Neuronal stem cell (in vitro differentiated cells): ENCODE data around the gene LONRF3.

Experiments
- DNase-seq: peaks from one replicate; pipeline ENCODE4 v3.0.0-alpha.2; 2013; ENCODE audit warnings: low spot score
- H2AFZ ChIP-seq: one replicate; pipeline ENCODE4 v1.6.1; 2013; ENCODE audit warnings: mild to moderate bottlenecking, low read length, inconsistent platforms
- H2AK5ac ChIP-seq: 2 replicates; pipeline ENCODE4 v1.6.1; 2013; ENCODE audit warnings: low read depth, mild to moderate bottlenecking, inconsistent platforms, low read length, moderate library complexity, mixed read lengths
- H2BK120ac ChIP-seq: 2 replicates; pipeline ENCODE4 v1.6.1; 2013; ENCODE audit warnings: low read depth, mild to moderate bottlenecking, inconsistent platforms, low read length, moderate library complexity, mixed read lengths
- H2BK12ac ChIP-seq: one replicate; pipeline ENCODE4 v1.6.1; 2013; ENCODE audit warnings: low read length, inconsistent platforms
- H2BK15ac ChIP-seq: 2 replicates; pipeline ENCODE4 v1.6.1; 2013; ENCODE audit warnings: mild to moderate bottlenecking, low read length, inconsistent platforms, mixed read lengths
- H2BK5ac ChIP-seq: one replicate; pipeline ENCODE4 v1.6.1; 2013; ENCODE audit warnings: inconsistent platforms, mild to moderate bottlenecking, low read length, moderate library complexity
- H3K14ac ChIP-seq: one replicate; pipeline ENCODE4 v1.6.1; 2013; ENCODE audit warnings: low read length, inconsistent platforms
- H3K18ac ChIP-seq: 2 replicates; pipeline ENCODE4 v1.6.1; 2013; ENCODE audit warnings: low read length, inconsistent platforms
- H3K23ac ChIP-seq: 2 replicates; pipeline ENCODE4 v1.6.1; 2013; ENCODE audit warnings: low read depth, mild to moderate bottlenecking, mixed read lengths, low read length, inconsistent platforms; ENCODE audit not compliant: poor library complexity
- H3K27ac ChIP-seq: replicated peaks from 3 replicates; pipeline ENCODE4 v1.5.1; 2013; ENCODE audit warnings: low read length, inconsistent platforms
- H3K27me3 ChIP-seq, 3 experiments: 2 replicates each; pipeline ENCODE4 v1.6.1; 2013; ENCODE audit warnings: low read length in 3 of 3, mild to moderate bottlenecking in 2 of 3, inconsistent platforms in 1 of 3, low read depth in 1 of 3, mixed read lengths in 1 of 3, moderate library complexity in 1 of 3; ENCODE audit not compliant: control insufficient read depth in 3 of 3, insufficient read depth in 3 of 3
- H3K36me3 ChIP-seq, 2 donors: replicated peaks in 1 of 2; 2 replicates each; pipeline ENCODE4 v1.6.1; 2013; ENCODE audit warnings: low read length in 2 of 2; ENCODE audit not compliant: control insufficient read depth in 2 of 2, insufficient read depth in 2 of 2
- H3K4ac ChIP-seq: 2 replicates; pipeline ENCODE4 v1.6.1; 2013; ENCODE audit warnings: inconsistent platforms, mild to moderate bottlenecking, low read length, moderate library complexity
- H3K4me1 ChIP-seq, 2 donors: 1 replicate in 1 of 2; 2 replicates in 1 of 2; pipeline ENCODE4 v1.6.1; 2013; ENCODE audit warnings: low read length in 2 of 2, low read depth in 1 of 2; ENCODE audit not compliant: control insufficient read depth in 2 of 2, insufficient read depth in 1 of 2
- H3K4me2 ChIP-seq: one replicate; pipeline ENCODE4 v1.6.1; 2013; ENCODE audit warnings: mild to moderate bottlenecking, low read length, inconsistent platforms; ENCODE audit not compliant: insufficient read depth, poor library complexity, severe bottlenecking
- H3K4me3 ChIP-seq, 2 donors: 2 replicates each; pipeline ENCODE4 v1.5.1; 2013; ENCODE audit warnings: low read length in 2 of 2, mild to moderate bottlenecking in 2 of 2, inconsistent platforms in 1 of 2, moderate library complexity in 1 of 2
- H3K79me1 ChIP-seq: one replicate; pipeline ENCODE4 v1.6.1; 2013; ENCODE audit warnings: low read depth, mild to moderate bottlenecking, inconsistent platforms, low read length, moderate library complexity
- H3K9ac ChIP-seq: one replicate; pipeline ENCODE4 v1.6.1; 2013; ENCODE audit warnings: mild to moderate bottlenecking, low read depth, low read length, inconsistent platforms; ENCODE audit not compliant: poor library complexity
- H3K9me3 ChIP-seq, 2 donors: replicated peaks in 1 of 2; 2 replicates each; pipeline versions ENCODE3 to v1.6.1; 2013; ENCODE audit warnings: low read length in 2 of 2, mild to moderate bottlenecking in 2 of 2, inconsistent platforms in 1 of 2, low read depth in 1 of 2, mixed read lengths in 1 of 2, moderate library complexity in 1 of 2; ENCODE audit not compliant: control insufficient read depth in 2 of 2, insufficient read depth in 1 of 2
- H4K8ac ChIP-seq: one replicate; pipeline ENCODE4 v1.6.1; 2013; ENCODE audit warnings: low read depth, mild to moderate bottlenecking, inconsistent platforms, low read length, moderate library complexity
- H4K91ac ChIP-seq: one replicate; pipeline ENCODE4 v1.6.1; 2013; ENCODE audit warnings: low read length, low read depth, mild to moderate bottlenecking, inconsistent platforms; ENCODE audit not compliant: poor library complexity
- WGBS, 2 donors: extraction: QIAGEN DNeasy Blood & Tissue Kit; methylation state at CpG; one replicate each; pipeline ENCODE4 v1.1.7; 2013; ENCODE audit warnings: missing lambda C conversion rate in 2 of 2, mixed read lengths in 1 of 2; ENCODE audit not compliant: insufficient read length in 2 of 2, insufficient replicate concordance in 1 of 2; ENCODE audit errors: extremely low coverage in 2 of 2; 5-methylcytosine and 5-hydroxymethylcytosine counted together

Gene LONRF3

GRCh38 chrX:118971552-118971951, 2.9 kb upstream of the LONRF3 start:
- H3K4me1 ChIP-seq = no peaks in the 10 kb centered on the region
- no peaks in the 10 kb centered on the region for H3K36me3 ChIP-seq
- no peak overlapping the region for H2BK120ac ChIP-seq
- H2AK5ac ChIP-seq = no peak overlapping the region
- H3K27ac ChIP-seq = no peak overlapping the region
- H3K18ac ChIP-seq = no peak overlapping the region
- H2BK15ac ChIP-seq = no peak overlapping the region
- WGBS, 2 donors = no CpG with 5 or more reads among the region's 3 CpGs
- H3K9me3 ChIP-seq = no peaks in the 10 kb centered on the region
- peaks cover 2 to 72% (median 58%) of the 10 kb centered on the region in 3 experiments for H3K27me3 ChIP-seq
- H3K23ac ChIP-seq = no peak overlapping the region
- no peak overlapping the region for H4K8ac ChIP-seq
- DNase-seq = no peak
- H4K91ac ChIP-seq = no peak overlapping the region
- H2BK12ac ChIP-seq = no peak overlapping the region
- no peak overlapping the region for H2AFZ ChIP-seq
- no peak overlapping the region for H3K9ac ChIP-seq
- no peak overlapping the region for H3K4ac ChIP-seq
- no peak overlapping the region for H3K4me3 ChIP-seq
- no peaks in the 10 kb centered on the region for H3K79me1 ChIP-seq
- no peak overlapping the region for H3K4me2 ChIP-seq
- no peak overlapping the region for H3K14ac ChIP-seq
- no peak overlapping the region for H2BK5ac ChIP-seq

- no peak for DNase-seq
- no peaks in the 10 kb centered on the region for H3K4me1 ChIP-seq
- no CpG with 5 or more reads among the region's 43 CpGs for WGBS, 2 donors
- no peak overlapping the region for H2BK15ac ChIP-seq
- H2AK5ac ChIP-seq = no peak overlapping the region
- no peak overlapping the region for H2BK120ac ChIP-seq
- H3K9ac ChIP-seq = peak overlapping the region; percentile 21
- no peaks in the 10 kb centered on the region for H3K9me3 ChIP-seq
- H2BK5ac ChIP-seq = no peak overlapping the region
- no peak overlapping the region for H3K14ac ChIP-seq
- no peak overlapping the region for H3K18ac ChIP-seq
- no peaks in the 10 kb centered on the region for H3K36me3 ChIP-seq
- no peak overlapping the region for H3K23ac ChIP-seq
- no peak overlapping the region for H2BK12ac ChIP-seq
- H3K4me3 ChIP-seq = no peak overlapping the region
- H3K4me2 ChIP-seq = no peak overlapping the region
- no peak overlapping the region for H4K8ac ChIP-seq
- no peak overlapping the region for H3K27ac ChIP-seq
- no peak overlapping the region for H2AFZ ChIP-seq
- no peak overlapping the region for H4K91ac ChIP-seq
- peaks cover 2 to 85% (median 73%) of the 10 kb centered on the region in 3 experiments for H3K27me3 ChIP-seq
- H3K4ac ChIP-seq = no peak overlapping the region
- H3K79me1 ChIP-seq = no peaks in the 10 kb centered on the region
Observed at GRCh38 chrX:118973389-118974087, 880 bp upstream of the LONRF3 start.

- H3K4ac ChIP-seq = no peak overlapping the region
- H3K9me3 ChIP-seq = no peaks in the 10 kb centered on the region
- no peaks in the 10 kb centered on the region for H3K36me3 ChIP-seq
- H4K8ac ChIP-seq = no peak overlapping the region
- no peak overlapping the region for H2BK5ac ChIP-seq
- no peaks in the 10 kb centered on the region for H3K4me1 ChIP-seq
- H2AFZ ChIP-seq = peak overlapping the region; percentile 87
- no peak overlapping the region for H2BK12ac ChIP-seq
- no peak overlapping the region for H3K23ac ChIP-seq
- H3K4me3 ChIP-seq = peak overlapping the region in 1 of 2 donors; percentile 61
- H2BK15ac ChIP-seq = no peak overlapping the region
- H3K4me2 ChIP-seq = peak overlapping the region; percentile 54
- no peak overlapping the region for H2AK5ac ChIP-seq
- no peak overlapping the region for H3K18ac ChIP-seq
- no peak overlapping the region for H3K14ac ChIP-seq
- no peak overlapping the region for H3K27ac ChIP-seq
- no peak overlapping the region for H2BK120ac ChIP-seq
- WGBS, 2 donors = no CpG with 5 or more reads among the region's 82 CpGs
- no peak for DNase-seq
- peaks cover 2 to 87% (median 73%) of the 10 kb centered on the region in 3 experiments for H3K27me3 ChIP-seq
- no peak overlapping the region for H3K9ac ChIP-seq
- H4K91ac ChIP-seq = no peak overlapping the region
- H3K79me1 ChIP-seq = no peaks in the 10 kb centered on the region
Observed at GRCh38 chrX:118974908-118975671, 672 bp downstream of the LONRF3 start.

GRCh38 chrX:118975831-118976598, 1.6 kb downstream of the LONRF3 start:
- H3K4me2 ChIP-seq = peak overlapping the region; percentile 66
- H3K27me3 ChIP-seq = peaks cover 2 to 80% (median 67%) of the 10 kb centered on the region in 3 experiments
- WGBS, 2 donors = no CpG with 5 or more reads among the region's 64 CpGs
- no peak overlapping the region for H3K9ac ChIP-seq
- H3K36me3 ChIP-seq = no peaks in the 10 kb centered on the region
- H3K18ac ChIP-seq = no peak overlapping the region
- H3K27ac ChIP-seq = no peak overlapping the region
- no peak overlapping the region for H2AK5ac ChIP-seq
- peak overlapping the region; percentile 87 for H2AFZ ChIP-seq
- no peaks in the 10 kb centered on the region for H3K9me3 ChIP-seq
- H2BK120ac ChIP-seq = no peak overlapping the region
- no peaks in the 10 kb centered on the region for H3K79me1 ChIP-seq
- H4K91ac ChIP-seq = no peak overlapping the region
- H3K4me1 ChIP-seq = no peaks in the 10 kb centered on the region
- peak overlapping the region; percentile 7 to 70 for H3K4me3 ChIP-seq
- no peak overlapping the region for H3K4ac ChIP-seq
- DNase-seq = no peak
- no peak overlapping the region for H2BK12ac ChIP-seq
- no peak overlapping the region for H2BK15ac ChIP-seq
- H4K8ac ChIP-seq = no peak overlapping the region
- no peak overlapping the region for H3K23ac ChIP-seq
- H2BK5ac ChIP-seq = no peak overlapping the region
- no peak overlapping the region for H3K14ac ChIP-seq
